PFSK-1 (cell line): Measurements from ENCODE around the gene SLC12A9.
A peak's percentile ranks its signal among the peaks of the same experiment; 100 is the strongest.

Source experiments
- FOXP2 ChIP-seq: optimal IDR thresholded peaks from 2 replicates; pipeline ENCODE3; 2011; ENCODE audit warnings: borderline replicate concordance, control low read depth, inconsistent platforms; ENCODE audit not compliant: insufficient read depth; ENCODE audit errors: extremely low read length, extremely low read depth
- POLR2AphosphoS5 ChIP-seq: IDR thresholded peaks from 2 replicates; pipeline ENCODE4 v1.6.1; 2012; ENCODE audit warnings: low read depth, mild to moderate bottlenecking, control low read depth, low read length, moderate library complexity
- REST ChIP-seq, 2 experiments: IDR thresholded peaks; 2 replicates each; pipeline versions ENCODE4 v1.6.1 to v1.8.0; 2011 to 2012; ENCODE audit warnings: low read depth in 2 of 2, low read length in 2 of 2, control low read depth in 1 of 2, inconsistent platforms in 1 of 2, mild to moderate bottlenecking in 1 of 2, moderate library complexity in 1 of 2; ENCODE audit not compliant: insufficient read depth in 1 of 2
- SIN3A ChIP-seq: IDR thresholded peaks from 2 replicates; pipeline ENCODE4 v1.6.1; 2012; ENCODE audit warnings: mild to moderate bottlenecking, low read length, moderate library complexity, borderline replicate concordance; ENCODE audit not compliant: insufficient read depth
- TAF1 ChIP-seq: IDR thresholded peaks from 2 replicates; pipeline ENCODE4 v1.6.1; 2012; ENCODE audit warnings: low read length, control low read depth, borderline replicate concordance; ENCODE audit not compliant: insufficient read depth

The SLC12A9 gene

DNA sequence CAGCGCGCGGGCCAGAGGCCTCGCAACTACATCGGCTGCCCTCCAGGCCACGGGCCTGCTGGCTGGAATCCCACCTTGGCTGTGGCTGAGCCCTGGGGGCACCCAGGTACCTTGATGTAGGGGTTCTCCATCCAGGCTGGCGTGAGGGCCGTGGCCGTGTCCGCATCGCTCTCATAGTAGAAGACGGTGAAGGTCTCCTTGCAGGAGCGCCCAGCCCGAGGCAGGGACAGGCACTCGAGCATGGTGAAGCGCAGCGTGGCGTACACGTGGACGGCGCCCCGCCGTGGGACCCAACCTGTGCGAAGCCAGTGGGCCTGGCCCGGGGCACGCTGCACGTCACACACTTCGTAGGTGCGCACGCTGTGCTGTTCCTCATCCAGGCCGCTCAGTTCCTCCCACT lies 29.0 kb upstream of the SLC12A9 start:
- TF ChIP-seq FOXP2 (no peak), SIN3A (no peak), REST (IDR thresholded peaks at IDR 0.05; ENCODE audit: insufficient read depth in 1 of 2, low read depth in 2 of 2, low read length in 2 of 2) (no peak)

DNA sequence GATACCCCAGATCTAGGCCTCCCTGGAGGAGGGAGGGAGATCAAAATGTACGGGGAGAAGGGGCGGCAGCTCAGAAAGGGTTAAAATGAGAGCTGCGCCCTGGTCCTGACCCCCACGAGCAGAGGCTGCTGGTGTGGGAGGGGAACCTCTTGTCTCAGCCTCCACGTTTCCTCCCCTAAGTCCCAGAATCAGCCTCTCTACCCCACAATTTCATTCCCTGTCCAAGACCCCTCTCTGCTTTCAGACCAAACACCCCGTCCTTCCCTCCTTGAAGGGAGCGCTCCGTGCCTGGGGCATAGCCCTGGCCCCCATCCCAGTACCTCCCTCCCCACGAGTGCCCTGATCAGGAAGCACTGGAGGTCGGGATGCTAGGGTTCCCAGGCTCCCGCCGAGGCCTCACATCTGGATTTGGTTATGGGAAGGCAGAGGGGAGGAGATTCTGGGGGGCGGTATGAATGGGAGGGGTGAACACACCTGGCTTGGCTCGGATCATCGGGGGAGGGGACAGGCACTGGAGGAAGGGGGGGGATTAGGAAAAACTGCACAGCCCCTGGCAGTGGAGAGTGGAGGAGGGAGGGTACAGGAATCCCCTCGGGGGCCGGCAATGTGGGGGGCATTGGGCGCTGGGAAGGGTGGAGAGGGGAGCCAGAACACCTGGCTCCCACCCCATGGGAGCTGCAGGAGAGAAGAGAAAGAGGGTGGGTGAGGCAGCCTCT lies 27.9 kb upstream of the SLC12A9 start:
- TF ChIP-seq TAF1 (no peak), SIN3A (no peak), REST (IDR thresholded peaks at IDR 0.05; ENCODE audit: insufficient read depth in 1 of 2, low read depth in 2 of 2, low read length in 2 of 2) (no peak), POLR2AphosphoS5 (no peak), FOXP2 (no peak)

DNA sequence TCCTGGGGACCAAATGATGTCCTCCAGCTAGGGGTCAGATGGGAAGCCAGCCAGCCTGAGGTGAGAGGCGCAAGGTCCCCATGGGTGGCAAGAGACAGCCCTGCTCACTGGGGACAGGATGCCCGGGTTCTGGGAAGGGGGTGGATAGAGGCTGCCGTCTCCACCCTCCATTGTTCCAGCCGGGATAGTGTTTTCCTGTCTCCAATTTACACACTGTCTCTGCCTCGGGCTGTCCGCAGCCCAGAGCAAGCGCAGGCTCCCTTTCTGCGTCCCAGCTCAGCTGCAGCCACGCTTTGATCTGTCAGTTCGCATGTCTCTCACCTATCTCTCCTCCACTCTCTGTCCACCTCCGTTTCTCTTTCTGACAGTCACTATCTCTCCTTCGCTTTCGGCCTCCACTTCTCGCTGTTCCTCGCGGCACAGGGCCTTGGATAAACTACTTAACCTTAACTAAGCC lies 27.3 kb upstream of the SLC12A9 start:
- no peak for TF ChIP-seq FOXP2
- TF ChIP-seq REST (IDR thresholded peaks at IDR 0.05; ENCODE audit: insufficient read depth in 1 of 2, low read depth in 2 of 2, low read length in 2 of 2), result no peak
- peak; percentile 77; the same call in 1 of the 2 replicates for TF ChIP-seq SIN3A

GRCh38 chr7:100825751-100826513 lies 26.6 kb upstream of the SLC12A9 start:
- no peak for TF ChIP-seq TAF1
- TF ChIP-seq FOXP2, result no peak
- TF ChIP-seq SIN3A, result no peak
- TF ChIP-seq POLR2AphosphoS5, result no peak

- TF ChIP-seq SIN3A, result 0 out of 2 replicates have a peak, but pooled peaks have one; percentile 11
- TF ChIP-seq TAF1, result no peak
Observed at GRCh38 chr7:100826514-100827329, 25.8 kb upstream of the SLC12A9 start.
